PFSK-1 (cell line): ENCODE measurements around the gene WFDC13.

Experiments used
- FOXP2 ChIP-seq: optimal IDR thresholded peaks from 2 replicates; pipeline ENCODE3; 2011; ENCODE audit warnings: borderline replicate concordance, control low read depth, inconsistent platforms; ENCODE audit not compliant: insufficient read depth; ENCODE audit errors: extremely low read length, extremely low read depth
- POLR2AphosphoS5 ChIP-seq: IDR thresholded peaks from 2 replicates; pipeline ENCODE4 v1.6.1; 2012; ENCODE audit warnings: low read depth, mild to moderate bottlenecking, control low read depth, low read length, moderate library complexity
- SIN3A ChIP-seq: IDR thresholded peaks from 2 replicates; pipeline ENCODE4 v1.6.1; 2012; ENCODE audit warnings: mild to moderate bottlenecking, low read length, moderate library complexity, borderline replicate concordance; ENCODE audit not compliant: insufficient read depth
- TAF1 ChIP-seq: IDR thresholded peaks from 2 replicates; pipeline ENCODE4 v1.6.1; 2012; ENCODE audit warnings: low read length, control low read depth, borderline replicate concordance; ENCODE audit not compliant: insufficient read depth
- TF ChIP-seq, protein P1 (sequence below), 2 experiments: IDR thresholded peaks; 2 replicates each; pipeline versions ENCODE4 v1.6.1 to v1.8.0; 2011 to 2012; ENCODE audit warnings: low read depth in 2 of 2, low read length in 2 of 2, control low read depth in 1 of 2, inconsistent platforms in 1 of 2, mild to moderate bottlenecking in 1 of 2, moderate library complexity in 1 of 2; ENCODE audit not compliant: insufficient read depth in 1 of 2

WFDC13 gene

GRCh38 chr20:45727044-45727443 is 25.2 kb downstream of the WFDC13 start:
- TF ChIP-seq FOXP2 (no peak), SIN3A (no peak), POLR2AphosphoS5 (no peak), TAF1 (no peak)
- TF ChIP-seq, protein P1, sequence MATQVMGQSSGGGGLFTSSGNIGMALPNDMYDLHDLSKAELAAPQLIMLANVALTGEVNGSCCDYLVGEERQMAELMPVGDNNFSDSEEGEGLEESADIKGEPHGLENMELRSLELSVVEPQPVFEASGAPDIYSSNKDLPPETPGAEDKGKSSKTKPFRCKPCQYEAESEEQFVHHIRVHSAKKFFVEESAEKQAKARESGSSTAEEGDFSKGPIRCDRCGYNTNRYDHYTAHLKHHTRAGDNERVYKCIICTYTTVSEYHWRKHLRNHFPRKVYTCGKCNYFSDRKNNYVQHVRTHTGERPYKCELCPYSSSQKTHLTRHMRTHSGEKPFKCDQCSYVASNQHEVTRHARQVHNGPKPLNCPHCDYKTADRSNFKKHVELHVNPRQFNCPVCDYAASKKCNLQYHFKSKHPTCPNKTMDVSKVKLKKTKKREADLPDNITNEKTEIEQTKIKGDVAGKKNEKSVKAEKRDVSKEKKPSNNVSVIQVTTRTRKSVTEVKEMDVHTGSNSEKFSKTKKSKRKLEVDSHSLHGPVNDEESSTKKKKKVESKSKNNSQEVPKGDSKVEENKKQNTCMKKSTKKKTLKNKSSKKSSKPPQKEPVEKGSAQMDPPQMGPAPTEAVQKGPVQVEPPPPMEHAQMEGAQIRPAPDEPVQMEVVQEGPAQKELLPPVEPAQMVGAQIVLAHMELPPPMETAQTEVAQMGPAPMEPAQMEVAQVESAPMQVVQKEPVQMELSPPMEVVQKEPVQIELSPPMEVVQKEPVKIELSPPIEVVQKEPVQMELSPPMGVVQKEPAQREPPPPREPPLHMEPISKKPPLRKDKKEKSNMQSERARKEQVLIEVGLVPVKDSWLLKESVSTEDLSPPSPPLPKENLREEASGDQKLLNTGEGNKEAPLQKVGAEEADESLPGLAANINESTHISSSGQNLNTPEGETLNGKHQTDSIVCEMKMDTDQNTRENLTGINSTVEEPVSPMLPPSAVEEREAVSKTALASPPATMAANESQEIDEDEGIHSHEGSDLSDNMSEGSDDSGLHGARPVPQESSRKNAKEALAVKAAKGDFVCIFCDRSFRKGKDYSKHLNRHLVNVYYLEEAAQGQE (IDR thresholded peaks at IDR 0.05; ENCODE audit: insufficient read depth in 1 of 2, low read depth in 2 of 2, low read length in 2 of 2), result no peak

- TF ChIP-seq POLR2AphosphoS5 (no peak), SIN3A (no peak), TAF1 (no peak), FOXP2 (no peak)
- TF ChIP-seq, protein P1 (IDR thresholded peaks at IDR 0.05; ENCODE audit: insufficient read depth in 1 of 2, low read depth in 2 of 2, low read length in 2 of 2), result no peak
Measured at GRCh38 chr20:45732199-45732598, 30.4 kb downstream of the WFDC13 start.

GRCh38 chr20:45735552-45735951 is 33.7 kb downstream of the WFDC13 start:
- TF ChIP-seq, protein P1 (IDR thresholded peaks at IDR 0.05; ENCODE audit: insufficient read depth in 1 of 2, low read depth in 2 of 2, low read length in 2 of 2), result no peak
- TF ChIP-seq FOXP2, result no peak
- no peak for TF ChIP-seq SIN3A
- TF ChIP-seq TAF1, result no peak
- TF ChIP-seq POLR2AphosphoS5, result no peak

GRCh38 chr20:45735988-45736387 is 34.1 kb downstream of the WFDC13 start:
- TF ChIP-seq FOXP2 (no peak), SIN3A (no peak), TAF1 (no peak), POLR2AphosphoS5 (no peak)
- TF ChIP-seq, protein P1 (IDR thresholded peaks at IDR 0.05; ENCODE audit: insufficient read depth in 1 of 2, low read depth in 2 of 2, low read length in 2 of 2), result no peak

DNA sequence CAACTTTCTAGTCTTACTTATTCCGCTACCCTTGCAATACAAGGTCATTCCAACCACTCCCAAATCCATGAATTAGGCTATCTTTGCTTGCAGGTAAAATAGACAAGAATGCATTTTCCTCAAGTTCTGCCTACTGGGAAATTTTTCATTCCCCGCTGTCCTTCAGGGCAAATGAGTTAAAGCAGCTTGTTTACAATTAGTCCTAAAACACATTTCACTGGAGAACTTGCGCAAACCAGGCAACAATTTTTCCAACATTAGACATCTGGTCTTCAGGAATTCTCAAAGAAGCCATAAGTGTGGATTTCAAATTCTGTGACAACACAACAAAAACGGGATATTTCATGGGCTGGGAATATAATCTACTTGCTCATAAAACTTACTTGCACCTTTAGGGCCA is 40.8 kb downstream of the WFDC13 start:
- TF ChIP-seq FOXP2 (no peak), TAF1 (no peak), POLR2AphosphoS5 (no peak), SIN3A (no peak)
- TF ChIP-seq, protein P1 (IDR thresholded peaks at IDR 0.05; ENCODE audit: insufficient read depth in 1 of 2, low read depth in 2 of 2, low read length in 2 of 2), result no peak
